Activated CD4-positive, alpha-beta T cell treated with anti-CD3 and anti-CD28 coated beads for 36 hours (primary cell): ENCODE measurements around the gene TRIM22. TPM values are rescaled to one million over a fixed set of nuclear protein-coding genes. Genes with fewer than 3 reads are reported as not detected.
A peak's percentile ranks its signal among the peaks of the same experiment; 100 is the strongest.
"Not testable (repeated sequence)": the region's sequence is repeated elsewhere in the genome, so short reads cannot be mapped to it uniquely, and the experiment has no call there.

Experiments used
- ATAC-seq: fragments of 200-7000 bp; cut with Tn5 transposase; one replicate; pipeline ENCODE4 v1.10.0; 2021; ENCODE audit warnings: mild to moderate bottlenecking, moderate library complexity
- CTCF ChIA-PET: fragments of 350-600 bp; sonication (Branson Sonifier 250); formaldehyde crosslinking; loops from one replicate; lab custom pipeline; 2021; ENCODE audit warnings: antibody characterized with exemption; lab: Charles Lee
- POLR2A ChIA-PET: fragments of 350-600 bp; sonication (Branson Sonifier 250); formaldehyde crosslinking; loops from one replicate; lab custom pipeline; 2021; ENCODE audit warnings: antibody characterized with exemption, inconsistent platforms; lab: Charles Lee
- DNase-seq: peaks from one replicate; pipeline ENCODE4 v3.0.0-alpha.2; 2020
- H3K27ac Mint-ChIP-seq: one replicate; pipeline ENCODE4 v1.8.0; 2021; ENCODE audit warnings: mixed read lengths
- H3K27me3 Mint-ChIP-seq: one replicate; pipeline ENCODE4 v1.8.0; 2021; ENCODE audit warnings: mixed read lengths
- H3K36me3 Mint-ChIP-seq: one replicate; pipeline ENCODE4 v1.8.0; 2021; ENCODE audit warnings: low read depth, mixed read lengths
- H3K4me1 Mint-ChIP-seq: one replicate; pipeline ENCODE4 v1.8.0; 2021; ENCODE audit warnings: mixed read lengths
- H3K4me3 Mint-ChIP-seq: one replicate; pipeline ENCODE4 v1.8.0; 2021; ENCODE audit warnings: mild to moderate bottlenecking, moderate library complexity, mixed read lengths
- H3K9me3 Mint-ChIP-seq: one replicate; pipeline ENCODE4 v1.8.0; 2021; ENCODE audit warnings: low read depth, mixed read lengths
- intact Hi-C, 2 experiments: fragments of 100-400 bp; cut with DNase I in 1 of 2; cut with micrococcal nuclease in 1 of 2; formaldehyde crosslinking; loops; one replicate each; pipeline versions ENCODE4 v1.14.2 to v1.15.1; 2022 to 2024; cut with DNase I, micrococcal nuclease
- total RNA-seq, 2 experiments: library from RNA; stranded (reverse); gene quantifications; one replicate each; pipeline ENCODE4 v1.2.3, GENCODE V29; 2021

The TRIM22 gene
- total RNA-seq, 2 experiments from 2014 or later: 73.4 to 101 TPM

DNA sequence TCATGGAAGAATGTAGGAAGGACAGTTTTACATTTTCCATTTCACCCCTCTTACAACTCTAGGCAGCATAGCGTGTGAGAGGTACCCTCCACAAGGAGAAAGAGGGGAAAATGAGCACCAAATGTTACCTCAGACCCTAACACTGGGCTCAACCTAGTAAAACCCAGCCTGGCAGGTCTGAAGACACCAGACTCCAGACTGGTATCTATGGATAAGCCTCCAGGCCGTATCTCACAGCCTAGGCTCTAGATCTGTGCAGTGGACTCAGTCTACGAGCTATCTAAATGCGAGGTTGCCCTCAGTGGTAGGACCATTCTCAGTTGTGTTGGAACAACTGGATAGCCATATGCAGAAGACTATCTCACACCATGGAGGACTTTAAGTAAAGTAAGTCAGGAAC lies 15.2 kb upstream of the TRIM22 start:
- intact Hi-C loops: no loop called here
- no peaks in the 10 kb centered on the region for H3K9me3 Mint-ChIP-seq
- ATAC-seq (no peak), DNase-seq (no peak)
- no peak overlapping the region for H3K4me3 Mint-ChIP-seq
- peaks cover 20% of the 10 kb centered on the region for H3K4me1 Mint-ChIP-seq
- H3K27ac Mint-ChIP-seq: no peak overlapping the region
- ChIA-PET CTCF (no interaction called here), POLR2A (interaction anchor here (0.6 kb wide), 1 partner anchor 716 kb away, joined by 3 read pairs; the partner anchor contains the start of gene SMPD1)
- no peaks in the 10 kb centered on the region for H3K27me3 Mint-ChIP-seq
- H3K36me3 Mint-ChIP-seq: peaks cover 35% of the 10 kb centered on the region

DNA sequence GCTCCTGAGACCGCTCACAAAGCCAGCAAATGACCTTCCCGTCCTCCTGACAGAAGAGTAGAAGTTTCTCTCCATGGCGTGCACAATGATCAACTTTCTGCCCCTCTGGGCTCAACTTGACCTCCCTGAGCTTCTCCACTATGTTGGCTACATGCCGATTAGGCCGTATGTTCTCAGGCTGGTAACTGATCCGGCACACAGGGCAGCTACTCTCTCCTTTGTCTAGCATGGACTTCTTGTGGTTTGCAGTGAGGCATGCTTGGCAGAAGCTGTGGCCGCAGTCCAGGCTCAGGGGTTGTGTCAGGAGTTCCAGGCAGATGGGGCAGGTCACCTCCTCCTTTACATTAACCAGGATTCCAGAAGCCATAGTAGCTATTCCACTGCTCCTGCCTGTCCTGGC lies 9.8 kb upstream of the TRIM22 start:
- H3K4me1 Mint-ChIP-seq: peaks cover 25% of the 10 kb centered on the region
- ChIA-PET POLR2A (no interaction called here), CTCF (interaction anchor here (1.3 kb wide), 1 partner anchor 11 kb away, joined by 3 read pairs; no protein-coding TSS in a partner anchor)
- DNase-seq: no peak
- H3K27me3 Mint-ChIP-seq: no peaks in the 10 kb centered on the region
- intact Hi-C loops: loop anchor here (10.0 kb wide), 4 partner anchors 555 to 1055 kb away; partner anchors contain the start of genes CNGA4 (in 1 of the 2), FHIP1B (in 1 of the 2), SMPD1 (in 1 of the 2) and TAF10 (in 1 of the 2)
- H3K27ac Mint-ChIP-seq: no peak overlapping the region
- no peak overlapping the region for H3K4me3 Mint-ChIP-seq
- peaks cover 2% of the 10 kb centered on the region for H3K9me3 Mint-ChIP-seq
- H3K36me3 Mint-ChIP-seq: peaks cover 35% of the 10 kb centered on the region
- no peak for ATAC-seq

DNA sequence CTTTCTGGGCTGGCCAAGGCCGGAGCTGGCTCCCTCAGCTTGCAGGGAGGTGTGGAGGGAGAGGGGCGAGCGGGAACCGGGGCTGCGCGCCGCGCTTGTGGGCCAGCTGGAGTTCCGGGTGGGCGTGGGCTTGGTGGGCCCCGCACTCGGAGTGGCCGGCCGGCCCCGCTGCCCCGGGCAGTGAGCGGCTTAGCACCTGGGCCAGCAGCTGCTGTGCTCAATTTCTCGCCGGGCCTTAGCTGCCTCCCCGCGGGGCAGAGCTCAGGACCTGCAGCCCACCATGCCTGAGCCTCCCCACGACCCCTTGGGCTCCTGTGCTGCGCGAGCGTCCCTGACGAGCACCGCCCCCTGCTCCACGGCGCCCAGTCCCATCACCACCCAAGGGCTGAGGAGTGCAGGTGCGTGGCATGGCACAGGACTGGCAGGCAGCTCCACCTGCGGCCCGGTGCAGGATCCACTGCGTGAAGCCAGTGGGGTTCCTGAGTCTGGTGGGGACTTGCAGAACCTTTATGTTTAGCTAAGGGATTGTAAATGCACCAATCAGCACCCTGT lies 6.6 kb upstream of the TRIM22 start:
- Mint-ChIP-seq H3K4me1 (peaks cover 39% of the 10 kb centered on the region), H3K36me3 (peaks cover 21% of the 10 kb centered on the region)
- H3K9me3 Mint-ChIP-seq, H3K27me3 Mint-ChIP-seq, CTCF ChIA-PET, DNase-seq, H3K27ac Mint-ChIP-seq, ATAC-seq, H3K4me3 Mint-ChIP-seq: not testable (repeated sequence)
- POLR2A ChIA-PET: interaction anchor here (0.7 kb wide), 1 partner anchor 75 kb away, joined by 3 read pairs; no protein-coding TSS in a partner anchor
- intact Hi-C loops: loop anchor here (10.0 kb wide), 4 partner anchors 552 to 1052 kb away; partner anchors contain the start of genes CNGA4 (in 1 of the 2), FHIP1B (in 1 of the 2), SMPD1 (in 1 of the 2) and TAF10 (in 1 of the 2)

DNA sequence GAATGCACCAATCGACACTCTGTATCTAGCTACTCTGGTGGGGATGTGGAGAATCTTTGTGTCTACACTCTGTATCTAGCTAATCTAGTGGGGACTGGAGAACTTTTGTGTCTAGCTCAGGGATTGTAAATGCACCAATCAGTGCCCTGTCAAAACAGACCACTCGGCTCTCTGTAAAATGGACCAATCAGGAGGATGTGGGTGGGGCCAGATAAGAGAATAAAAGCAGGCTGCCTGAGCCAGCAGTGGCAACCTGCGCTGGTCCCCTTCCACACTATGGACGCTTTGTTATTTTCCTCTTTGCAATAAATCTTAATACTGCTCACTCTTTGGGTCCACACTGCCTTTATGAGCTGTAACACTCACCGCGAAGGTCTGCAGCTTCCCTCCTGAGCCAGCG lies 6.0 kb upstream of the TRIM22 start:
- intact Hi-C loops: loop anchor here (1.0 to 10.0 kb wide), 8 partner anchors 17 to 1051 kb away; partner anchors contain the start of genes FHIP1B (in 2 of the 2), OR52N2 (in 2 of the 2), CNGA4 (in 1 of the 2) and SMPD1 (in 1 of the 2)
- H3K9me3 Mint-ChIP-seq, ATAC-seq, H3K27me3 Mint-ChIP-seq: not testable (repeated sequence)
- H3K4me1 Mint-ChIP-seq: peaks cover 42% of the 10 kb centered on the region
- DNase-seq: peak; percentile 66
- peak overlapping the region; percentile 84 for H3K4me3 Mint-ChIP-seq
- H3K36me3 Mint-ChIP-seq: peaks cover 15% of the 10 kb centered on the region
- POLR2A ChIA-PET: interaction anchor here (0.7 kb wide), 1 partner anchor 75 kb away, joined by 3 read pairs; no protein-coding TSS in a partner anchor
- CTCF ChIA-PET: interaction anchor here (0.8 to 1.8 kb wide), 3 partner anchors 13 to 105 kb away, joined by 3 to 4 read pairs (median 4); no protein-coding TSS in a partner anchor
- peak overlapping the region; percentile 93 for H3K27ac Mint-ChIP-seq

DNA sequence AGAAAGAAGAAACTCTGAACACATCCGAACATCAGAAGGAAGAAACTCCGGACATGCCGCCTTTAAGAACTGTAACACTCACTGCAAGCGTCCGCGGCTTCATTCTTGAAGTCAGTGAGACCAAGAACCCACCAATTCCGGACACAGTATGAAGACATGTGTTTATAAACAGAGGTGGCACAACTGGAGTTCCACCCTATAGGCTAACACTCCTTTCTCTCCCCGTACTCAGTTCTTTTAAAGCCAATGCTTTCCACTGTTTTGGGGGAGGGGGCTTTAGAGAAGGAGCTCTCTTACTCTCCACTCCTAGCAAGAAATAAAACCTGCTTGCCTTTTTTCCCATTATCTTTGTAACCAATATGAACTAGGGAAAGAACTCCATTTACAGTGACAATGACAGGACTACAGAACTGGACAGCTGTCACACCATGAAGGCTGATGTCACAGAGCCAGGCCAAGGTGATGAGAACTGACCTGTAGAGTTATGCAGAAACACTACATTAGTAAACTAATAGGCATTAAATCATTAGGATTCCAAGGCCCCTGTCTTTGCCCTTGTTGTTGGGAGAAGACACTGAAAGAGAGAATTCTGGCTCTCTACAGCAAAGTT lies 5.4 kb upstream of the TRIM22 start:
- ChIA-PET POLR2A (interaction anchor here (0.6 to 0.7 kb wide), 2 partner anchors 74 to 82 kb away, joined by 3 to 4 read pairs; no protein-coding TSS in a partner anchor), CTCF (interaction anchor here (0.7 to 2.2 kb wide), 10 partner anchors 13 to 126 kb away, joined by 3 to 10 read pairs (median 4); no protein-coding TSS in a partner anchor)
- DNase-seq (no peak), ATAC-seq (no peak)
- Mint-ChIP-seq H3K36me3 (peaks cover 10% of the 10 kb centered on the region), H3K27ac (peak overlapping the region; percentile 93), H3K4me3 (peak overlapping the region; percentile 84), H3K9me3 (peaks cover 2% of the 10 kb centered on the region), H3K4me1 (peaks cover 42% of the 10 kb centered on the region), H3K27me3 (no peaks in the 10 kb centered on the region)
- intact Hi-C loops: loop anchor here (1.0 to 10.0 kb wide), 8 partner anchors 17 to 1051 kb away; partner anchors contain the start of genes FHIP1B (in 2 of the 2), OR52N2 (in 2 of the 2), CNGA4 (in 1 of the 2) and SMPD1 (in 1 of the 2)

DNA sequence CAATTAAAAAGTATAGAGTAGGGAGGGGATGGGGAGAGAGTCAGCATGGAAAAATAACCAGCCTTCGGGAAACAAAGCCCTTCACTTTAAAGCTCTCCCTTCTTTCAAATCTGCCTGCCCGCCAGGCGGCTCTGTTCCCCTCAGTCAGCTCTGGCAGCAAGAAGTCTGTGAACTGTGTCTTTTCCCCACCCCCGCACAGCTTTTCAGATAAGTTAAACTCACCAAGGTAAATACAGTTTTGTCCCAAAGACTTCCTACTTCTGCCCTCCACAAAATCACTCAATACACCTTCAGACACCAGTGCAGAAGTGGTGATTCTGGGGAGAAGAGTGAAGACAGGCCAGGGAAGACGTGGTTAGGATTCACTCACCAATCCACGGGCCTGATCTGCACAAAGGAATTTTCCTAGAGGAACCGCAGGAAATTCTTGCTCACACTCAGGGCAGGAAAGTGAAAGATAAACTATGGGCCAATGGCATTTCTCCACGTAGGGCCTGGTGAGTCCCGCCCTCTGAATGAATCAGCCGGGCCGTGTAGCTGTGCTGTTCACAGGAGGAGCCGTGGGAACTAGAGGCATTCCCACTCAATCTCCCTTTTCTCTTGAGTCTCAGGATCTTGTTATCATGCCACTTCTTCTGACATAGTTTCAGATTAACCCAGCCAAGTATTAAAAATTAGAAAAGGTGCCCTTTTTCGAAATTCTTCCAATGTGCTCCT lies 4.8 kb upstream of the TRIM22 start, which contains the start of gene TRIM5:
Gene TRIM5 (minus strand): TSS at position 429 of the 717 bp plus-strand sequence. CDS start 4,897 bp downstream, outside the sequence.
- ChIA-PET CTCF (interaction anchor here (0.6 to 2.2 kb wide), 15 partner anchors 12 to 1227 kb away, joined by 3 to 10 read pairs (median 4); no protein-coding TSS in a partner anchor), POLR2A (interaction anchor here (0.6 to 0.7 kb wide), 2 partner anchors 65 to 82 kb away, joined by 4 to 5 read pairs; no protein-coding TSS in a partner anchor)
- Mint-ChIP-seq H3K4me3 (peak within 1 kb of the TSS; percentile 84), H3K4me1 (peaks cover 43% of the 10 kb centered on the region), H3K27me3 (no peaks in the 10 kb centered on the region), H3K36me3 (peaks cover 10% of the 10 kb centered on the region), H3K27ac (peak within 1 kb of the TSS; percentile 93), H3K9me3 (peaks cover 2% of the 10 kb centered on the region)
- peak; percentile 84 for ATAC-seq
- DNase-seq: peak; percentile 90
- intact Hi-C loops: loop anchor here (1.0 to 10.0 kb wide), 9 partner anchors 16 to 1050 kb away; partner anchors contain the start of genes FHIP1B (in 2 of the 2), OR52N2 (in 2 of the 2), CNGA4 (in 1 of the 2) and SMPD1 (in 1 of the 2)

DNA sequence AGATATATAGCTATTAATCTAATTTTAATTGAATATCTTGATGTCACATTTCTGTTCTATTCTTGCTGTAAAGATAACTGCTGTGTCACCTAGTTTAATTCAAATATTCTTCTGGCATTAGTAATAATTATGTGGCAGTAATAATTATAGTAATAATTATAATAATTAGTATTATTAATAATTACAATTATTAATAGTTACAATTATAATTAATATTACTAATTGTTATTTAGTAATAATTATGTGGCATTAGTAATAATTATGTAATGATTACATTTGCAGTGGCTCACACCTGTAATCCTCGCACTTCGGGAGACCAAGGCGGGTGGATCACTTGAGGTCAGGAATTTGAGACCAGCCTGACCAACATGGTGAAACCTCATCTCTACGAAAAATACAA lies 3.2 kb upstream of the TRIM22 start:
- intact Hi-C loops: loop anchor here (10.0 kb wide), 4 partner anchors 548 to 1048 kb away; partner anchors contain the start of genes CNGA4 (in 1 of the 2), FHIP1B (in 1 of the 2), SMPD1 (in 1 of the 2) and TAF10 (in 1 of the 2)
- ATAC-seq: no peak
- Mint-ChIP-seq H3K4me1 (peaks cover 40% of the 10 kb centered on the region), H3K27ac (no peak overlapping the region), H3K9me3 (peaks cover 2% of the 10 kb centered on the region), H3K4me3 (no peak overlapping the region), H3K36me3 (peaks cover 12% of the 10 kb centered on the region), H3K27me3 (no peaks in the 10 kb centered on the region)
- DNase-seq: no peak
- ChIA-PET CTCF (no interaction called here), POLR2A (no interaction called here)

DNA sequence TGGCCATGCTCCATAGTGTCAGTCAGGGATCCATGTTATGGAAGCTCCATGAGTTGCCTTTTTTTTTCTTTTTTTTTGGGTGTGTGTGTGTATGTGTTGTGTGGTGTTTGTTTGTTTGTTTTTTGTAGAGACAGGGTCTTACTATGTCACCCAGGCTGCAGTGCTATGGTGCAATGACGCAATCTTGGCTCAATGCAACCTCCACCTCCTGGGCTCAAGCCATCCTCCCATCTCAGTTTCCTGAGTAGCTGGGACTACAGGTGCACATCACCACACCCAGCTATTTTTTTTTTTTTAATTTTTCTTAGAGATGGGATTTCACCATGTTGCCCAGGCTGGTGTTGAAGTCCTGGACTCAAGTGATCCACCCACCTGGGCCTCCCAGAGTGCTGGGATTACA lies 1.1 kb upstream of the TRIM22 start:
- H3K9me3 Mint-ChIP-seq: peaks cover under 1% of the 10 kb centered on the region
- ChIA-PET POLR2A (no interaction called here), CTCF (interaction anchor here (1.6 kb wide), 1 partner anchor 10 kb away, joined by 5 read pairs; no protein-coding TSS in a partner anchor)
- peaks cover 18% of the 10 kb centered on the region for H3K36me3 Mint-ChIP-seq
- peak overlapping the region; percentile 85 for H3K27ac Mint-ChIP-seq
- intact Hi-C loops: loop anchor here (2.0 to 10.0 kb wide), 5 partner anchors 546 to 1080 kb away; partner anchors contain the start of genes CNGA4 (in 1 of the 2), FHIP1B (in 1 of the 2), SMPD1 (in 1 of the 2) and TAF10 (in 1 of the 2)
- H3K27me3 Mint-ChIP-seq: no peaks in the 10 kb centered on the region
- H3K4me3 Mint-ChIP-seq: no peak overlapping the region
- DNase-seq: no peak
- H3K4me1 Mint-ChIP-seq: peaks cover 47% of the 10 kb centered on the region
- no peak for ATAC-seq

DNA sequence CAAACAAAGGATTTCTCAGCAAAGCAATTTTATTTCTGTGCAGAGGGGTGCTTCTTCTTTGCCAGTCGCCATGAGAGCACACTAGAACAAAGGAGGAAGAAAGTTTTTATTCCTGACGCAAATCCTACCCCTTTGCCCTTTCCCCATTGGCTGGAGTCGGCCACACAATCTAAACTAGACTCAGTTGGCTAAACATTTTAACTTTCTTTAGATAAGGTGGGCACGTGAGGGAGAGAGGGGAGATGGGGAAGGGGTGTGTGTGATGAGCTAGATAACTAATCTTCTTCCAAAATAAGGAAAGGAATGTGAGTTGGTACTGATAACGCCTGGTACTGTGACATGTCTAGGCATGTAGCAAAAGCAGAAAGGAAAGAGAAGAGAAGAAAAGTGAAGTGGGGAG lies 626 bp downstream of the TRIM22 start:
- no peaks in the 10 kb centered on the region for H3K27me3 Mint-ChIP-seq
- no peak for ATAC-seq
- peaks cover 55% of the 10 kb centered on the region for H3K4me1 Mint-ChIP-seq
- peak overlapping the region; percentile 77 for H3K4me3 Mint-ChIP-seq
- H3K27ac Mint-ChIP-seq: peak overlapping the region; percentile 94
- ChIA-PET POLR2A (interaction anchor here (0.6 kb wide), 1 partner anchor 18 kb away, joined by 6 read pairs; no protein-coding TSS in a partner anchor), CTCF (interaction anchor here (0.6 to 1.6 kb wide), 6 partner anchors 11 to 92 kb away, joined by 3 to 5 read pairs (median 4); no protein-coding TSS in a partner anchor)
- no peaks in the 10 kb centered on the region for H3K9me3 Mint-ChIP-seq
- peaks cover 17% of the 10 kb centered on the region for H3K36me3 Mint-ChIP-seq
- DNase-seq: no peak
- intact Hi-C loops: loop anchor here (5.0 kb wide), 3 partner anchors 48 to 792 kb away; partner anchors contain the start of genes APBB1 (in 1 of the 2), ARFIP2 (in 1 of the 2) and TIMM10B (in 1 of the 2)

DNA sequence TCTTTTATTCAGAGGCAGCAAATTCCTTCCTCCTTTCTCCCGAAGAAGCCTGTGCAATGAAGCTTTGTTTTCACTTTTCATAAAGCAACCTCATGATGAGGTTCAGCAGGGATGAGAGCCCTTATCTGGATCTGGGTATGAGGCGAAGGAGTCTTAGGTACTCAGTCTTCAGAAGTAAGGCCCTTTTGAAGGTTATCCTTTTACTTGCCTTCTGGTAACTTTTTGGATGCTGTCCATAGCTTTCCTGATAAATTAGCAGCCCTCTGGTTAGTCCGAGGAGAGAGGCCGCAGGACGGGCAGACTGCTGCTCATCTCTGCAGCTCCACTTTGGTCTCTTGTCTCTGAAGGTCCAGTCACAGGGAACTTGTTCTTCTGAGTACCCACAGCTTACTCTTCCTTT lies 1.1 kb downstream of the TRIM22 start:
- no peak for ATAC-seq
- peaks cover 58% of the 10 kb centered on the region for H3K4me1 Mint-ChIP-seq
- no peaks in the 10 kb centered on the region for H3K27me3 Mint-ChIP-seq

More for the DNA sequence above, 1.1 kb downstream of the TRIM22 start:
- intact Hi-C loops: loop anchor here (5.0 kb wide), 3 partner anchors 48 to 792 kb away; partner anchors contain the start of genes APBB1 (in 1 of the 2), ARFIP2 (in 1 of the 2) and TIMM10B (in 1 of the 2)
- CTCF ChIA-PET: interaction anchor here (0.6 to 1.6 kb wide), 3 partner anchors 11 to 92 kb away, joined by 3 read pairs; no protein-coding TSS in a partner anchor
- DNase-seq: no peak
- Mint-ChIP-seq H3K9me3 (no peaks in the 10 kb centered on the region), H3K4me3 (peak overlapping the region; percentile 77), H3K36me3 (peaks cover 17% of the 10 kb centered on the region), H3K27ac (peak overlapping the region; percentile 94)
- POLR2A ChIA-PET: interaction anchor here (0.5 to 0.6 kb wide), 2 partner anchors 18 to 290 kb away, joined by 3 to 6 read pairs; no protein-coding TSS in a partner anchor
